SIG-M5 treated with dmso at 0.1 percent for 504 hours (cell line): Measurements from ENCODE around the gene DOHH.

Experiments
- DNase-seq: peaks from one replicate; lab custom pipeline; 2025; ENCODE audit not compliant: unreplicated experiment; lab: John Stamatoyannopoulos, UW

Gene DOHH

GRCh38 chr19:3504735-3505134, 4.3 kb upstream of the DOHH start:
- no peak for DNase-seq

GRCh38 chr19:3503036-3503572, 2.6 kb upstream of the DOHH start:
- DNase-seq = no peak

- no peak for DNase-seq
These were observed 1.3 kb upstream of the DOHH start for GRCh38 chr19:3501780-3502179.

DNA sequence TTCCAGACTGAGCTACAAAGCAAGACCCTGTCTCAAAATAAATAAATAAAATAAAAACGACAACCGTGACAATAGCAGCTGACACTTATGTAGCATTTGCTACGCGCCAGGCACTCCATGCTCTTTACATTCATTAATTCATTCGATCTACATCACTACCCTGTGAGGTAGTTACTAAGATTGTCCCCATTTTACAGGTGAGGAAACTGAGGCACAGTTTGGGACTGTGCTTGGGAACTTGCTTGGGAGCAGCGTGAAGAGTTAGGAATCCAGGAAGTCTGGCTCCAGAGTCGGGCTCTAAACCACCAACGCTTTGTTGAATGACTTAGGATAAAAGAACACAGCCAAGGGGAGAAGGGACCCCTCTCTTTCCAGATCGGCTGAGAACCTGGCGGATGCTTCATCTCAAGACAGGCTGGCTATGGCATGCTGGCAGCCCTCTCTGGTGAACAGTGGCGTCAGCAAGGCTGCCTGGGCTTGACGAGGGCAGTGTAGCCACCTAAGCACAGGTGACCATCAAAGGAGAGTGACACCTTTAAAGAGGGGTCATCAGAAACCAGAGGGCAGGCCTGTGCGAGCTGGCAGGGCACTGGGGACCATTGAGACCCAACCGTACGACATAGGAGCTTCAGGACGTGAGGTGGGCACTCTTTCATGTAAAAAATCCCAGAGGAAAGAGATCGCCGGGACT, 591 bp downstream of the DOHH start:
- no peak for DNase-seq

GRCh38 chr19:3497757-3498520, 2.5 kb downstream of the DOHH start:
- DNase-seq = no peak

DNA sequence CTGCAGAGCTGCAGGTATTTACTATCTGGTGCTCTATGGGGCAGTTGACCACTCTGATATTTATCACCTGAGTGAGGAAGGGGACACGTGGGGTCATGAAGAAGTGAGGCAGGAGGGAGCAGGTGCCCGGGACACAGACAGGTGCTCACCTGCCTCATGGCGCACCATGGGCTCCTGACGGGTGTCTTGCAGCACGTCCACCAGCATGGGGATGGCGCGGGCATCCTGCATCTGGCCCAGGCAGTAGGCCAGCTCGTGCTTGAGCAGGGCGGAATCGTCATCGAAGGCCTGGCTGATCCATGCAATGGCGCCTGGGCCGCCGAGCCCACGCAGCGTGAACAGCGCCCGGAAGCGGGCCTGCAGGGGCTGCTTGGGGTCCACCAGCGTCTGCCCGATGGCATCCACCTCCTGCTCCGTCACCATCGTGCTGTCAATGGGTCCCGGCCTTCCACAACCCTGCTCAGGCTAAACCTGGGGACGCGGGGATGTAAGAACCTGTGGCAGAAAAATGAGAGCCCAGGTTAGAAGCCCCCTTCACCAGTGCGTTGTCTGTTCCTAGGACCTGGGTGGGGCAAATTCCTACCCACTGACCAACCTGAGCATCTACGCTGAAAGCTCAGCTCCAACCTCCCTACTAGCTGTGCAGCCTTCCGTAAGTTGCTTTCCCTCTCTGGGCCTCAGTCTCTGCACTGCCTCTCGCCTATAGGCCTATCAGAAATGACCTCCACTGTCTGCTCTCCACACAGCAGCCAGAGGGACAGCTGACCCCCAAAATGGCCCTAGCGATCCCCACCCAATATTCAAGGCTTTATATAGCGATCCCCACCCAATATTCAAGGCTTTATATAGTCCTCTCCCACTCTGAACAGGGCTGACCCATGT, 3.8 kb downstream of the DOHH start:
- no peak for DNase-seq

DNA sequence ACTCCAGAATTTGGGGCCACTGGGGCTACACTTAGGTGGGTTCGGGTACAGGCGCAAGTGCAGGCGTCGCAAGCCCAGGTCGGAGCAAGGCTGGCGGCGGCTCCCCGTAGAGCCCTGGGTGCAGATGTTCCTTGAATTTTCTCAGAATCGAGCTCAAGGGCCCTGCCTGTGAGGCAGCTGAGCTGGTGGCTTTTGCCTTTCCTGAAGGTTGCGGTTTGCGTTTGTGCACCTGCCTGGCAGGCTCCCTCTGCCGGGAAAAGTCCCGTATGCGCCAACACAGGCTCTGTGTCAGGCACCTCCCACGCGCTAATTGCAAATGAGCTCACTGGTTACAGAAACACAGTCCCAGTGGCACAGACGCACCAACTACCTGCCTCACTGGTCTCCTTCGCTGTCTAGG, 5.9 kb downstream of the DOHH start:
- DNase-seq = no peak

DNA sequence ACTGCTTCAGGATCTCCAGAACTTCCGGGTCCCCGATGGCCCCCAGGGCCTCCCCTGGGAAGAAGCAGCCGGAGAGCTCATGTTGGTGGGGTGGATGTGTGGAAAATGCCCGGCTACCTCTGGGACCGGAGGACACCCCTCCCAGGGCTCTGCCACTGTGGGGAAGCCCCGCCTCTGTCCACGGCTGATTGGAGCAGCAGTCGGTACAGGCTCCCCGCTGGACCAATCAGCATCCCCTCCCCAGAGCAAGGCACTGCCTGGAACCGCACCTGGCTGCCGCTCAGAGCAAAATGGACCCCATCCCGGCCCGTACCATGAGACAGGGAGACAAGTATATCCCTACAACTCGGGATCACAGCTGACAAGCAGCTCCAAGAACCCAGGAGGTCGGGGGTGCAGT, 6.4 kb downstream of the DOHH start:
- DNase-seq = no peak

DNA sequence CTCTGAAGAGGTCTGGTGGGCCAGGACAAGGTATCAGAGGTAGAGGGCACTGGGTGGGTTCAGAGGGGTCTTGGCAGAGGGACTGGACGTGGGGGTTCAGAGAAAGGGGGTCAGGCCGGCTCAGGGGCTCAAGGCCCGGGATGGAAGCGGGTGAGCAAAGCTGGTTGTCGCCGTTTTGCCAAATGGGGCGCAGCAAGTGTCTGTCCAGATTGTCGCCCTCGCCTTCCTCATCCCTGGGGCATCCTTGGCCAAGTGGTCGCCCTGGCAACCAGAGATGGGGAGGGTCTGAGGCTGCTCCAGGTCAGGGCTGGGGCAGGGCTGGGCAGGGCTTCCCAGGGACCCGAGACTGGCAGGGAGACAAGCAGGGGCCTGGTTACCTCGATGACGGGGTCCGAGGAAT, 6.8 kb downstream of the DOHH start:
- DNase-seq = no peak

- no peak for DNase-seq
These were observed 7.6 kb downstream of the DOHH start for GRCh38 chr19:3492919-3493318.

- DNase-seq = no peak
These were observed 8.2 kb downstream of the DOHH start for GRCh38 chr19:3492131-3492839.

DNA sequence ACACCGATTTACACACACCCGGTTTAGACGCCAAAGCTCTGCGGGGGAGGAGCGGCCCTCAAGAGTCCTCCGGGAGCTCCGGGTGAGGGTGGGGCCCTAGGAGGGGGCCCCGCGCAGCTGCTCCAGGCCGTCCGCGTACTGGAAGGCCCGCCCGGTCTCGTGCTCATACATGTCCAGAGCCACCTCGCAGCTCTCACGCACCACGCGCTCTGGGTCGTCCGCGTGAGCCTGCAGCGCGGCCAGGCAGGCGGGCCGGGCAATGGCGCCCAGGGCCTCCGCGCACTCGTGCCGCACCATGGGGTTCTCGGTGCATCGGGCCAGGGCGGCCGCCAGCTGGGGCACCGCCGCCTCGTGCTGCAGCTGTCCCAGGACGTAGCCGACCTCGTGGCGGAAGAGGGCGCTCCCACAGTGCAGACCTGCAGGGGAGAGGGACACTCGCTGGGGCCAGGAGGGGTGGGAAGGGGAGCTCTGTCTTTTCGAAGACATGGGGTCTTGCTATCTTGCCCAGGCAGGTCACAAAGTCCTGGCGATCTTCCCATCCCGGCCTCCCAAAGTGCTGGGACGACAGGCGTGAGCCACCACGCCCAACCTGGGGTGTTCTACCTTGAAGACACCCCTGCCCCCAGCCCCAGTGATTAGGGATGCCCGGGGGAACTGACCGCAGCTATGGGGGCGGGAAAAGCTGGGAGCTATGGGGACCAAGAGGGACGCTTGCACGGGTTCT, 8.9 kb downstream of the DOHH start:
- DNase-seq = no peak

GRCh38 chr19:3483226-3483628, 17.2 kb downstream of the DOHH start, which contains the start of gene SMIM44:
Gene SMIM44, minus strand, starts transcription at chr19:3483441. Its CDS starts 38 bp downstream, at chr19:3483403.
- no peak for DNase-seq

DNA sequence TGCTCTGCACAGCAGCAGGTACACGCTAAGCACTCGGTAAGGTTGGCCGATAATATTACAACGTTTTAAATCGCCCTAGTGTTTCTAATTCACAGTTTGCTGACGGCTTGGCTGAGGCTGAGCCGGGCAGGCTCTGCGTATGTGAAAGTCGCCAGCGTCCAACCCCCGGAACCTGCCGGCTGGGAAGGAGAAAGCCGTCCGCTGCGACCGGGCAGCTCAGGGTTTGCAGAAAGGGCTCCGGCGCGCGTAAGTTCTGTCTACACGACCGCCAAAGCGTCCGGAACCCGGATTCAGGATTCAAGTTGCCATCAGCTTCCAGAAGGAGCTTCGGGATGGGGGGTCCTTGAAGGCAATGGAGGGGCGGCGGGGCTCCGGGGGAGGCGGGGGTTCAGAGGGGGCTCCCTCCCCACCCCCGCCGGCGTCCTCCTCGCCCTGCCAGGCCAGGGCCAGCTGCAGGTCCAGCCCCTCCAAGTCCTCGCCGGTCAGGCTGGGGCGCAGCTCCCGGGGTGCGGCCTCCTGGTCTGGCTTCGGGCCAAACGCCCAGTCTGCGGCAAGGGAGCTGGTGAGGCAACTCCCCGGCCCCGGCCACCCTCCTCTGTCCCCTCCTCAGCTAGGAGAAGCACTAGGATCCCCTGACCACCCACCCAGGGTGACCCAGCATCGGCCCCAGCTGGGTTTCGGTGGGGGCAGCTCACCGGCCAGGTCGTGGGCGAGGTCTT, 17.8 kb downstream of the DOHH start:
- DNase-seq = no peak

DNA sequence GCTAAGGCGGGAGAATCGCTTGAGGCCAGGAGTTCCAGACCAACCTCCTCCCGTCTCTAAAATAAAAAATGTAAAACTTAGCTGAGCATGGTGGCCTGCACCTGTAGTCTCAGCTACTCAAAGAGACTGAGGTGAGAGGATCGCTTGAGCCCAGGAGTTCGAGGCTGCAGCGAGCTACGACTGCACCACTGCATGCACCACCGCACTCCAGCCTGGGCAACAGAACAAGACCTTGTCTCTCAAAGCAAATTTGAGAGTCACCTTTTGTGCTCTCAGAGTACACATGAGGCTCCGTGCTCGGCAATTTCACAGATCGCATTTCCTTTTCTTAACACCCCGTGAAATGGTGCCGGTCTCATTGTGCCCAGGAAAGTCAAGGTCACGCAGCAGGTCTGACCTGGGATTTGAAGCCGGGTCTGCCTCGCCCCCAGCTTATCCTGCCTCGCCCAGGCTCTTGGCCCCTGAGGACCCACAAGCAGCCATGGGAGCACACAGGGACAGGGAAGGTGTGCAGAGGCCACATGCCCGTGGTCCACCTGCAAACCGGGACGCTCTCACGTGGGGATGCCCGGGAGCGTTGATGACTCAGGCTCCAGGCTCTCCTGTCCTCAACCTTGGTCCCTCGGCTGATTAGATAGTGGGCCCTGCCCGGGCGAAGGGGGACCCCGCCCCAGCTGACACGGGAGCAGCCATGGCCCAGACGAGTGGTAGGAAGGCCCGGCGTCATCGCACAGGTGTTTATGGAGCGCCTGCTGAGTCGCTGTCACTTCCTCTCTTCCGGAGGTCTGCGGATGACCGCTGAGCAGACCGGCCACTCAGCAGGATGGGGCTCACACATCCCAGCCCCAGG, 19.0 kb downstream of the DOHH start:
- no peak for DNase-seq

- DNase-seq = no peak
These were observed 19.9 kb downstream of the DOHH start, which contains the start of gene SMIM24 for GRCh38 chr19:3480383-3481091. Gene SMIM24, minus strand, starts transcription at chr19:3480525. Its CDS starts 62 bp downstream, at chr19:3480463.

DNA sequence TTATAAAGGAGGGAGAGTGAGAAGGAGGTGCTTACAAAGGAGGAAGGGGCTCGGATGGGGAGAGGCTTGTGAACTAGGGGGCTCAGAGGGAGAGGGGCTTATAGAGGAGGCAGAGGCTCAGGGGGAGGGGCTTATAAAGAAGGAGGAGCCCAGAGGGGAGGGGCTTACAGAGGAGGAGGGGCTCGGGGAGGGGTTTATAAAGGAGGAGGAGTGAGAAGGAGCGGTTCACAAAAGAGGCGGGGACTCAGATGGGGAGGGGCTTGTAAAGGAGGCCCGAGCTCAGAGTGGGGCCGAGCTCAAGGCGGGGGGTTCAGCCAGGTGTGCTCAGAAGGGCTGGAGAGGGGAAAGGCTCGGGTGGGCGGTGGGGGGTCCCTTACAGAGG, 20.6 kb downstream of the DOHH start:
- no peak for DNase-seq
